ENCODE results near the gene KLHL14.

- TF ChIP-seq POLR2A (IDR thresholded peaks at IDR 0.05): no peak
- TF ChIP-seq, protein P1, sequence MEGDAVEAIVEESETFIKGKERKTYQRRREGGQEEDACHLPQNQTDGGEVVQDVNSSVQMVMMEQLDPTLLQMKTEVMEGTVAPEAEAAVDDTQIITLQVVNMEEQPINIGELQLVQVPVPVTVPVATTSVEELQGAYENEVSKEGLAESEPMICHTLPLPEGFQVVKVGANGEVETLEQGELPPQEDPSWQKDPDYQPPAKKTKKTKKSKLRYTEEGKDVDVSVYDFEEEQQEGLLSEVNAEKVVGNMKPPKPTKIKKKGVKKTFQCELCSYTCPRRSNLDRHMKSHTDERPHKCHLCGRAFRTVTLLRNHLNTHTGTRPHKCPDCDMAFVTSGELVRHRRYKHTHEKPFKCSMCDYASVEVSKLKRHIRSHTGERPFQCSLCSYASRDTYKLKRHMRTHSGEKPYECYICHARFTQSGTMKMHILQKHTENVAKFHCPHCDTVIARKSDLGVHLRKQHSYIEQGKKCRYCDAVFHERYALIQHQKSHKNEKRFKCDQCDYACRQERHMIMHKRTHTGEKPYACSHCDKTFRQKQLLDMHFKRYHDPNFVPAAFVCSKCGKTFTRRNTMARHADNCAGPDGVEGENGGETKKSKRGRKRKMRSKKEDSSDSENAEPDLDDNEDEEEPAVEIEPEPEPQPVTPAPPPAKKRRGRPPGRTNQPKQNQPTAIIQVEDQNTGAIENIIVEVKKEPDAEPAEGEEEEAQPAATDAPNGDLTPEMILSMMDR (IDR thresholded peaks at IDR 0.05): no peak
These were observed 143.5 kb downstream of the KLHL14 start for GRCh38 chr18:32629292-32629691.

All from Peyer's patch (tissue), 4 donors.